Measurements from ENCODE around the gene FBN2. TPM values are rescaled to one million over a fixed set of nuclear protein-coding genes. Genes with fewer than 3 reads are reported as not detected.

The FBN2 gene
- total RNA-seq, 1 donor from 2014 or later, result 0.49 TPM

GRCh38 chr5:128491291-128491690 is 46.8 kb downstream of the FBN2 start:
- Histone ChIP-seq H3K9me3 (no peaks in the 10 kb centered on the region), H3K36me3 (no peaks in the 10 kb centered on the region), H3K27ac (no peak overlapping the region), H3K4me3 (no peak overlapping the region), H3K27me3 (no peaks in the 10 kb centered on the region), H3K4me1 (no peaks in the 10 kb centered on the region)
- DNase-seq (ENCODE audit: extremely low spot score in 2 of 2), result no peak
- intact Hi-C loops (cut with DNase I), result no loop called here
- TF ChIP-seq POLR2A (IDR thresholded peaks at IDR 0.05), result no peak
- no peak for TF ChIP-seq POLR2AphosphoS5 (IDR thresholded peaks at IDR 0.05; ENCODE audit: insufficient read depth in 1 of 2, low read depth in 1 of 2)

GRCh38 chr5:128490761-128491160 is 47.3 kb downstream of the FBN2 start:
- Histone ChIP-seq H3K27me3 (no peaks in the 10 kb centered on the region), H3K4me1 (no peaks in the 10 kb centered on the region), H3K4me3 (no peak overlapping the region), H3K36me3 (no peaks in the 10 kb centered on the region), H3K27ac (no peak overlapping the region), H3K9me3 (no peaks in the 10 kb centered on the region)
- TF ChIP-seq CTCF (IDR thresholded peaks at IDR 0.05), result no peak
- no peak for TF ChIP-seq POLR2AphosphoS5 (IDR thresholded peaks at IDR 0.05; ENCODE audit: insufficient read depth in 1 of 2, low read depth in 1 of 2)
- no peak for TF ChIP-seq POLR2A (IDR thresholded peaks at IDR 0.05)
- no peak for DNase-seq (ENCODE audit: extremely low spot score in 2 of 2)
- intact Hi-C loops (cut with DNase I), result no loop called here

GRCh38 chr5:128487041-128487440 is 51.0 kb downstream of the FBN2 start:
- H3K4me3 ChIP-seq, result no peak overlapping the region
- no peaks in the 10 kb centered on the region for H3K27me3 ChIP-seq
- DNase-seq (ENCODE audit: extremely low spot score in 2 of 2), result no peak
- H3K4me1 ChIP-seq, result no peaks in the 10 kb centered on the region
- no peak overlapping the region for H3K27ac ChIP-seq
- no peaks in the 10 kb centered on the region for H3K36me3 ChIP-seq
- H3K9me3 ChIP-seq, result no peaks in the 10 kb centered on the region
- no peak for TF ChIP-seq POLR2AphosphoS5 (IDR thresholded peaks at IDR 0.05; ENCODE audit: insufficient read depth in 1 of 2, low read depth in 1 of 2)
- TF ChIP-seq CTCF (IDR thresholded peaks at IDR 0.05), result no peak
- no peak for TF ChIP-seq POLR2A (IDR thresholded peaks at IDR 0.05)
- intact Hi-C loops (cut with DNase I), result no loop called here

GRCh38 chr5:128483738-128484137 is 54.3 kb downstream of the FBN2 start:
- no peaks in the 10 kb centered on the region for H3K9me3 ChIP-seq
- no peak overlapping the region for H3K27ac ChIP-seq
- H3K27me3 ChIP-seq, result no peaks in the 10 kb centered on the region
- intact Hi-C loops (cut with DNase I), result no loop called here
- no peak for DNase-seq (ENCODE audit: extremely low spot score in 2 of 2)
- H3K36me3 ChIP-seq, result no peaks in the 10 kb centered on the region
- H3K4me1 ChIP-seq, result no peaks in the 10 kb centered on the region
- no peak for TF ChIP-seq POLR2A (IDR thresholded peaks at IDR 0.05)
- no peak overlapping the region for H3K4me3 ChIP-seq

GRCh38 chr5:128480906-128481633 is 57.0 kb downstream of the FBN2 start:
- Histone ChIP-seq H3K4me3 (no peak overlapping the region), H3K4me1 (no peaks in the 10 kb centered on the region), H3K36me3 (no peaks in the 10 kb centered on the region), H3K27ac (no peak overlapping the region), H3K9me3 (no peaks in the 10 kb centered on the region), H3K27me3 (no peaks in the 10 kb centered on the region)
- no peak for DNase-seq (ENCODE audit: extremely low spot score in 2 of 2)
- intact Hi-C loops (cut with DNase I), result no loop called here
- TF ChIP-seq POLR2A (IDR thresholded peaks at IDR 0.05) (no peak), POLR2AphosphoS5 (IDR thresholded peaks at IDR 0.05; ENCODE audit: insufficient read depth in 1 of 2, low read depth in 1 of 2) (no peak), CTCF (IDR thresholded peaks at IDR 0.05) (no peak)

GRCh38 chr5:128480158-128480557 is 57.9 kb downstream of the FBN2 start:
- no peaks in the 10 kb centered on the region for H3K27me3 ChIP-seq
- TF ChIP-seq CTCF (IDR thresholded peaks at IDR 0.05), result no peak
- TF ChIP-seq POLR2A (IDR thresholded peaks at IDR 0.05), result no peak
- TF ChIP-seq POLR2AphosphoS5 (IDR thresholded peaks at IDR 0.05; ENCODE audit: insufficient read depth in 1 of 2, low read depth in 1 of 2), result no peak
- no peaks in the 10 kb centered on the region for H3K36me3 ChIP-seq
- H3K9me3 ChIP-seq, result no peaks in the 10 kb centered on the region
- H3K4me3 ChIP-seq, result no peak overlapping the region
- H3K4me1 ChIP-seq, result no peaks in the 10 kb centered on the region
- H3K27ac ChIP-seq, result no peak overlapping the region
- no peak for DNase-seq (ENCODE audit: extremely low spot score in 2 of 2)
- intact Hi-C loops (cut with DNase I), result no loop called here
